ENCODE results near the gene KCNS1.

GRCh38 chr20:45117581-45117980, 16.7 kb upstream of the KCNS1 start:
- TF ChIP-seq CTCF (IDR thresholded peaks at IDR 0.05) (no peak), POLR2A (IDR thresholded peaks at IDR 0.05) (no peak)

Measured in sigmoid colon (tissue), 3 donors.